Adipocyte (in vitro differentiated cells): ENCODE measurements around the gene SYNE2.

ENCODE experiments used
- DNase-seq: peaks from one replicate; pipeline ENCODE4 v3.0.0-alpha.2; 2015; ENCODE audit warnings: low read depth
- H3K27me3 ChIP-seq: replicated peaks from 2 replicates; pipeline ENCODE4 v1.7.0; 2013; ENCODE audit warnings: mild to moderate bottlenecking, low read length, moderate library complexity; ENCODE audit not compliant: control insufficient read depth, insufficient read depth
- H3K36me3 ChIP-seq: 2 replicates; pipeline ENCODE4 v1.7.0; 2013; ENCODE audit warnings: low read length, mild to moderate bottlenecking, moderate library complexity; ENCODE audit not compliant: control insufficient read depth, insufficient read depth, severe bottlenecking
- H3K4me1 ChIP-seq: 2 replicates; pipeline ENCODE4 v1.7.0; 2013; ENCODE audit warnings: mild to moderate bottlenecking, low read length, moderate library complexity; ENCODE audit not compliant: control insufficient read depth, insufficient read depth
- H3K4me3 ChIP-seq: 2 replicates; pipeline ENCODE4 v1.7.0; 2013; ENCODE audit warnings: mild to moderate bottlenecking, low read length, moderate library complexity
- H3K9ac ChIP-seq: 2 replicates; pipeline ENCODE4 v1.7.0; 2013; ENCODE audit warnings: mild to moderate bottlenecking, low read length, moderate library complexity
- H3K9me3 ChIP-seq: 2 replicates; pipeline ENCODE4 v1.7.0; 2013; ENCODE audit warnings: mild to moderate bottlenecking, low read length, moderate library complexity; ENCODE audit not compliant: control insufficient read depth

SYNE2 gene

DNA sequence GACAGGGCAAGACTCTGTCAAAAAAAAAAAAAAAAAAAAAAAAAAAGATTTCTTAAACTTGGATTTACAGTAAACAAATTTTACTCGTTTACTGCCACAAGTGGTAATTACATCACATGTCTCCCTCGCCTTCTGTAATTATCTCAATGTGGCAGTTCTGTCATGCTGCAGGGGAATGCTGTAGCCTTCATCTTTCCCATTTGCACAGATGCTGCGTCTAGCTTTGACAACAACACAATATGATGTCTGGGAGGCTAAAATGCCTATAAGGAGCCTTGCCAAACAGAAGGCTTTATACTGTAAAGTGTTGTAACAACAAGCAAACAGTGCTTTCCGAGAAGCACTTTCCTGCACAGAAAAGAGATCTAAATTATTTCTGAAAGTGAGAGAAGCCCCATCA, 392.7 kb downstream of the SYNE2 start:
- Histone ChIP-seq H3K9ac (no peak overlapping the region), H3K9me3 (no peaks in the 10 kb centered on the region), H3K4me3 (no peak overlapping the region), H3K4me1 (peaks cover 4% of the 10 kb centered on the region), H3K27me3 (peaks cover 8% of the 10 kb centered on the region), H3K36me3 (no peaks in the 10 kb centered on the region)
- DNase-seq, result no peak

DNA sequence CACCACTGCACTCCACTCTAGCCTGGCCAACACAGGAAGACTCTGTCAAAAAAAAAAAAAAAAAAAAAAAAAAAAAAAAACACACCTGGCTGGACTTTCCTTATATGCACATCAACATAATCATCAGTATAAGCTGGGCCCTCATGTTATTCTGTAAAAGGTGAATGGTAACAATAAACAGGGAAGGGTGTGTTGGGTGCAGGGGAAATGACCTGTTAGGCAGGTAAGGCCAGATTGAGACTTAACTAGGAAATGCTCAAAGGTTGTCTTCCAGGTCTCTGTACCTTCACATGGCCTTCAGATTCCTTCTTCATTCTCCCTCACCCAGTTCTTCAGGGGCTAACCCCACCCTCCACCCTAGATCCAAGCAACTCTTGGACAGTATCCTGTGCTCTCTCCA, 393.9 kb downstream of the SYNE2 start:
- no peaks in the 10 kb centered on the region for H3K36me3 ChIP-seq
- no peaks in the 10 kb centered on the region for H3K9me3 ChIP-seq
- peaks cover 4% of the 10 kb centered on the region for H3K4me1 ChIP-seq
- no peak overlapping the region for H3K4me3 ChIP-seq
- H3K9ac ChIP-seq, result no peak overlapping the region
- H3K27me3 ChIP-seq, result peaks cover 2% of the 10 kb centered on the region
- no peak for DNase-seq

DNA sequence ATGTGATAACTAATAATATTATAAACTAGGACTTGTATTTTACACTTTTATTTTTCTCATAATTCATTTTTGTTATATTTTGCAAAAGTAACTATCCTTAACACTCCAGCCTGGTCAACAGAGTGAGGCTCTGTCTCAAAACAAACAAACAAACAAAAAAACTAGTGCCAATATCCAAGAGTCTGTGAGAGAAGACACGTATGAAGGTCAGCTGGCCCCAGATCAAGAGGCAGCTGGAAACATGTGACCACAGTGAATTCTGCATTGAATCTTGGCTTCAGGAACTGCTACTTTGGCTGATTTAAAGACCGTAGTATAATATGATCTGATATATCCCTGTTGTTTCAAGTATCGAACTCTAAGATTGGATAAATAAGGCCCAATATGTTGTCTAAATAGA, 394.4 kb downstream of the SYNE2 start:
- no peak overlapping the region for H3K4me3 ChIP-seq
- H3K27me3 ChIP-seq, result no peaks in the 10 kb centered on the region
- DNase-seq, result no peak

DNA sequence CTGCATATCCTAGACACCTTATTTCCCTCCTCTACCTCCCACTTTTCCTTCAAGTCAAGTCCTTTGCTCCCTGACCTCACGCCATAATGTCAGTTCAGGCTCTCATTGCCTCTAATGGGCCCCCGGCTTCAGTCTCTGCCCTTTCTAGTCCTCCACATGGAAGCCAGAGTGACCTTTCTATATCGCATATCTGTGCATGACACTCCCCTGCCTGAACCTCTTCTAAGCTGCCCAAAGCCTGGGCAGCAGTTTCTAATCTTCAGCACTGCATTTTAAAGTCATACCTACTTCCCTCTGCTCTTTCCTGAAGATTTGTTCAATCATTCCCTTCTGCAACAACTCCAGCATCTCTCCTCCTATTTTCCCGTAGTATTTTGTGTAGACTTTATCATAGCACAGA, 395.9 kb downstream of the SYNE2 start:
- DNase-seq, result no peak
- H3K9me3 ChIP-seq, result no peaks in the 10 kb centered on the region
- H3K4me3 ChIP-seq, result no peak overlapping the region
- no peak overlapping the region for H3K9ac ChIP-seq
- H3K27me3 ChIP-seq, result no peaks in the 10 kb centered on the region
- H3K36me3 ChIP-seq, result no peaks in the 10 kb centered on the region
- H3K4me1 ChIP-seq, result peaks cover 4% of the 10 kb centered on the region

More for the DNA sequence above, 394.4 kb downstream of the SYNE2 start:
- Histone ChIP-seq H3K4me1 (peaks cover 4% of the 10 kb centered on the region), H3K9ac (no peak overlapping the region), H3K9me3 (no peaks in the 10 kb centered on the region), H3K36me3 (no peaks in the 10 kb centered on the region)

DNA sequence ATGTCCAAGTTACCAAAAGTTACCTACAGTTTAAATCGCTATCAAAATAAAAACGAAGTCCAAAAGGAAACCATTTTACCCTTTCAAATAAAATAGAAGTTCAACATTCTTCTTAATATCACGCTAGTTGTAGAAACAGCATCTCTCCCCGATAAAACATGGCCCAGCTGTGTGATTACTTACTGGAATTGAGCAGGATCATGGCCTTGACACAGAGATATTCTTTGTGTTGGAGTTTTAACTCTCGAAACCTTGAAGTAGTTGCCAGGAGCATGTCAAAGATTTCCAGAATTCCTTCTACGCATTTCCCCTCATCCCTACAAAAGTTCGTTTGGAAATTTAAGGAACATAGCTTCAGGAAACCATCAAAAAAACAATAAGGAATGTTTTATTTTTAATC, 396.6 kb downstream of the SYNE2 start:
- DNase-seq, result no peak
- Histone ChIP-seq H3K9me3 (no peaks in the 10 kb centered on the region), H3K4me1 (peaks cover 2% of the 10 kb centered on the region), H3K36me3 (no peaks in the 10 kb centered on the region), H3K27me3 (no peaks in the 10 kb centered on the region), H3K4me3 (no peak overlapping the region), H3K9ac (no peak overlapping the region)

DNA sequence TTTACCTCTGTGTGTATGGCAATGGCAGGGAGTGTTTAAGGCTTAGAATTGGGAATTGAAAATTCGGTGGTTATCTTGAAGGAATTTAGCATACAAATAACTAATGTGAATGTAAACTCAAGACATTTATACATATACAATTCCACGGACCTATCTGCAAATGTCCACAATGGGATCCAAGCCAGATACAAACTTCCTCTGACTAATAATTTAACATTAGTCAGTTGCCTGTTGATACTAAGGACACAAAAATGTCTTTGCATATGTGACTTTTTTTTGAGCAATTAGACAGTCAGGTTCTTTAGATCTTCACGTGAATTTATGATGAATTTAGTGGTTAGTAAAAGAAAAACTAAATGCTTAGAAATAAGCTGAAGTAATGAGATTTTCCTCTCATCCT, 400.9 kb downstream of the SYNE2 start:
- no peak overlapping the region for H3K4me3 ChIP-seq
- no peaks in the 10 kb centered on the region for H3K9me3 ChIP-seq
- no peak overlapping the region for H3K9ac ChIP-seq
- peak; percentile 18 for DNase-seq
- H3K4me1 ChIP-seq, result peaks cover 4% of the 10 kb centered on the region
- no peaks in the 10 kb centered on the region for H3K27me3 ChIP-seq
- no peaks in the 10 kb centered on the region for H3K36me3 ChIP-seq

DNA sequence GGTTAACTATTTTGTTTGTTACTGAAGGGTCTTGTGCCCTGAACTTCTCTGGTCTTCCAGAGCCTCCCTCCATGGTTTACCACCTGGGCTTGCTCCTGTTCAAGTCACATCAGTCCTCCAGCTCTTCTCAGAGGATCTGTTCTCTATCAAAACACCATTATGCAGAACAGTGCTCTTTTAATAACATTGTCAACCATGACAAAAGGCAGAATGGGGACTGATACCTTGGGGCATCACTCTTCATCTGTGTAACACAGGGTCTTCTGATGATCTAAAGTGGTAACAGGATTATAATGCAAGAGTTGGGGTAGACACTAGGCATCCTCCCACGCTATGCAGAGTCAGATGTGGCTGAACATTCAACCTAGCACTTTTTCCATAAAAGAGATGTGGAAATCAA, 403.0 kb downstream of the SYNE2 start:
- H3K36me3 ChIP-seq, result no peaks in the 10 kb centered on the region
- no peak for DNase-seq
- no peak overlapping the region for H3K4me3 ChIP-seq
- no peaks in the 10 kb centered on the region for H3K27me3 ChIP-seq
- no peak overlapping the region for H3K9ac ChIP-seq
- H3K9me3 ChIP-seq, result no peaks in the 10 kb centered on the region
- H3K4me1 ChIP-seq, result peaks cover 9% of the 10 kb centered on the region

DNA sequence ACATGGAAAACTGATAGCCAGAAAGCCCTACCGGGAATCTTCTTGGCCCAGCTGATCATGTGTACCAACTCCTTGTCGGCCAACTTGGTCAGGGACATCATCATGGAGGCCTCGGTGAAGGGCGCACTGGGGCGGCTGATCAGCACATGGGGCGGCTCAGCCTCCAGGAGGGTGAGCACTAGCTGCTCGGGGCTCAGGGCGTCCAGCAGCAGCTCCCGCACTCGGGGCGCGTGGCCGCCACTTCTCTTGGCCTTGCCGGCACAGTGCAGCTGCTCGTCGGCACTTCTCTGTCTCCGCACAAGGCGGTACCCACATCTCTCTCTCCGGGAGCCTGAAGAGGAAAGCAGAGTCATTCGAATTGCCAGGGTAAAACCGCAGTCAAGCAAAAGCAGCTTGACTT, 407.6 kb downstream of the SYNE2 start:
- Histone ChIP-seq H3K9ac (no peak overlapping the region), H3K9me3 (no peaks in the 10 kb centered on the region), H3K4me3 (no peak overlapping the region), H3K36me3 (no peaks in the 10 kb centered on the region), H3K4me1 (peaks cover 9% of the 10 kb centered on the region), H3K27me3 (no peaks in the 10 kb centered on the region)
- DNase-seq, result no peak

DNA sequence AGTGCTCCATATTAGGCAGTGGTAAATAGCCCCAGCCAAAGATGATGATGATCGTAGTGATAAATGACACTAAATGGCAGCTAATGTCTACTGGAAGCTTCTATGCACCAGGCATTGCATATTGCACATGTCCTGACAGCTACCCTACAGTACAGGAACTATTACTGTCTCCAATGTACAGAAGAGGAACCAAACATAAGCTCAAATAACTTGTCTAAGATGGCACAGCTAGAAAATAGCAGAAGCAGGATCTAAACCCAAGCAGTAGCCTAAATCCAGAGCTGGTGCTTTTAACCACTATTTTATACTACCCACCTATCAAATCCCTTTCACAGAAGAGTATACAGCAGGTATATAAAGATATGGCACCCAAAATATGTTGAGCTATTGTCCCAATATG, 412.4 kb downstream of the SYNE2 start:
- no peak overlapping the region for H3K4me3 ChIP-seq
- DNase-seq, result no peak
- H3K36me3 ChIP-seq, result no peaks in the 10 kb centered on the region
- H3K9me3 ChIP-seq, result no peaks in the 10 kb centered on the region
- H3K4me1 ChIP-seq, result no peaks in the 10 kb centered on the region
- H3K9ac ChIP-seq, result no peak overlapping the region
- no peaks in the 10 kb centered on the region for H3K27me3 ChIP-seq

DNA sequence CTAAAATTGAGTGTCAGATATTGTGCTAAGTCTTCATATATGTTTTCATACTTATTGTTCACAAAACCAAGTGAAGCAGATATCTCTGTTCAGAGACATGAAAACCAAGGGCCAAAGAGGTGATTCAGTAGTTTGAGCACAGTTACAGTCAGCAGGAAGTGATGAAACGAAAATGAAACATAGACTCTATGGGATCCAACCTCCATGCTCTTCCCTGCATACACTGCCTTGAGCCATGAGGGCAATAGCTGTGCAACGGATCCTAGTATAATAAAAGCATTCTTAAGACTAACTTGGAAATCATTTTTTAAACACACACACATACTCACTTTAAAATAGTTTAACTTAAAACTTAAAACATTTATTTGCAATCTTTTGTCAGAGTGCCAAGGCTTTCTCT, 413.4 kb downstream of the SYNE2 start:
- no peaks in the 10 kb centered on the region for H3K9me3 ChIP-seq
- DNase-seq, result peak; percentile 48
- no peaks in the 10 kb centered on the region for H3K27me3 ChIP-seq
- no peaks in the 10 kb centered on the region for H3K4me1 ChIP-seq
- no peak overlapping the region for H3K4me3 ChIP-seq
- H3K9ac ChIP-seq, result no peak overlapping the region
- no peaks in the 10 kb centered on the region for H3K36me3 ChIP-seq

DNA sequence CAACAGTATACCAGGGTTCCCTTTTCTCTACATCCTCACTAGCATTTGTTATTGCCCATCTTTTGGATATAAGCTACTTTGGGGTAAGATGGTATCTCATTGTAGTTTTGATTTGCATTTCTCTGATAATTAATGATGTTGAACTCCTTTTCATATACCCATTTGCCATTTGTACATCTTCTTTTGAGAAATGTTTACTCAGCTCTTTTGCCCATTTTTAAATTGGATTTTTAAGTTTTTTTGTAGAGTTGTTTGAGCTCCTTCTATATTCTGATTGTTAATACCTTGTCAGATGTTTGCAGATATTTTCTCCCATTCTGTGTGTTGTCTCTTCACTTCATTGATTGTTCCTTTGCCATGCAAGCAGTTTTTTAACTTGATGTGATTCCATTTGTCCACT, 419.2 kb downstream of the SYNE2 start:
- DNase-seq, result no peak
- H3K4me1 ChIP-seq, result no peaks in the 10 kb centered on the region
- H3K9ac ChIP-seq, result no peak overlapping the region
- H3K4me3 ChIP-seq, result no peak overlapping the region
- H3K9me3 ChIP-seq, result peaks cover 3% of the 10 kb centered on the region
- no peaks in the 10 kb centered on the region for H3K36me3 ChIP-seq
- no peaks in the 10 kb centered on the region for H3K27me3 ChIP-seq
